HG03460 (cell line): Measurements from ENCODE around the gene PCDHGB5.

Experiments used
- ATAC-seq: cut with Tn5 transposase; IDR thresholded peaks from one replicate; pipeline ENCODE4 v1.9.1; 2021; ENCODE audit not compliant: unreplicated experiment

PCDHGB5 gene

DNA sequence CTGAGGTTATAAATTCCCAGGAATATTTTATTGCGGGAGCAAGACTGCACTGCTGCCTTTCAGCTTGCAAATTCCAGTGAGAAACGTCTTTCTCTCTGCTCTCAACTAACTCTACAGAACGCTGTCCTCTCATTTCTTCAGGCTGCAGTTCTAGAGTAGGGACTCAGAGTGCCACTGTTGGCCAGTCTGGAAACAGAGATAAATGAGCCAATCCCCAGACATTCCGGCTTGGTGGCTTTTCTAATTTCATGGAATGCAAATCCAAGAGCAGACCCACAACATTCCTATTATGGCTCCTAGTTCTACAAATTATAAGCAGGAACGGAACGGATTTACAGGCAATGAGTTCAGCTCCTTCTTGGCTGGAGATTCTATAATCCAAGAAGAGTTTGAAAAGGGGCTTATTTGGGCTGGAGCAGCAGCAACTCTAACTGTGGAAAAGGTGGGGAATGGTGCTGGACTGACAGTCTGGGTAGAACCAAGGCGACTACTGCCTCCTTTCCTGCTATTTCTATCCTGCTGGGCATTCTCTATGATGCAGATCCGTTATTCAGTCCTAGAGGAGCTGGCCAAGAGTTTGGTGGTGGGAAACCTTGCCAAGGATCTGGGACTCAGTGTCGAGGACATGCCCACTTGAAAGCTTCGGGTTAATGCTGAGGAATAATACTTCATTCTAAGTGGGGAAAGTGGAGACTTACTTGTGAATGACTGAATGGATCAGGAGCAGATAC, 41.8 kb downstream of the PCDHGB5 start:
- ATAC-seq: no peak

DNA sequence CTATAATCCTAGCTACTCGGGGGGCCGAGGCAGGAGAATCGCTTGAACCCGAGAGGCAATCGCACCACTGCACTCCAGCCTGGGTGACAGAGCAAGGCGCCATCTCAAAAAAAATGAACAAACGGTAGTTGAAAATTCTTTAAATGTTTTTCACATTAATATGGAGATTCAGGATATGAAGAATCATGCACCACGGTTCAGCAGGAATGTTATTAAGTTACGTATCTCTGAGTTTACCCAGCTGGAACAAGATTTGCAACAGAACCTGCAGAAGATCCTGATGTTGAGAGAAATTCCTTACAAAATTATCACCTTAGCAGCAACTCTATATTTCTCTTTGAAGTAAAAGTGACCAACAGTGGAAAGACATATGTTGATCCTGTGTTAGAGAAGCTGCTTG, 42.6 kb downstream of the PCDHGB5 start:
- no peak for ATAC-seq

DNA sequence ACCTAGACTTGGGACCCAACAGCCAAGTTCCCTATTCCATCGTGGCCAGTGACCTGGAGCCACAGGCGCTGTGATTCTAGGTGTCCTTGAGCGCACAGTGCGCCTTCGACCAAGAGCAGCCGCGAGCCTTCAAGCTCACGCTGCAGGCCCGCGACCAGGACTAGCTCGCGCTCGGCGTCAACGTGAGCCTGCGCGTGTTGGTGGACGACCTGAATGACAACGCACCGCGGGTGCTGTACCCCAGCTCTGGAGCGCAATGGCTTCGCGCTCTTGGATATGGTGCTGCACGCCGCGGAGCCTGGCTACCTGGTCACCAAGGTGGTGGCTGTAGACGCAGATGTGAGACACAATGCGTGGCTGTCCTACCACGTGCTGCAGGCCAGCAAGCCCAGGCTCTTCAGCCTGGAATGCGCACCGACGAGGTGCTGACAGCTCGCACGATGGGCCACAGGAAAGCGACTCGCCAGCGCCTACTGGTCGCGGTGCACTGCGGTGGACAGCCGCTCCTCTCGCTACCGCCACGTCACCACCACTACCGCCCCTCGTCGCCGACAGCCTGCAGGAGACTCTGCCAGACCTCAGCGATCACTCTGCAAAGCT, 43.9 kb downstream of the PCDHGB5 start:
- no peak for ATAC-seq
